Spleen (tissue), 11 donors: ENCODE results near the gene GDE1. TPM values are rescaled to one million over a fixed set of nuclear protein-coding genes. Genes with fewer than 3 reads are reported as not detected.

Source experiments
- DNase-seq: peaks from one replicate; pipeline ENCODE4 v3.0.0-alpha.2; 2020
- H3K27ac ChIP-seq, 8 donors: fragments of 200-600 bp; sonication (generic) in 7 of 8; 1 replicate in 4 of 8; 2 replicates in 4 of 8; pipeline versions ENCODE4 v1.5.0 to v1.8.0; 2016 to 2021; ENCODE audit warnings: inconsistent platforms in 4 of 8, mild to moderate bottlenecking in 4 of 8, moderate library complexity in 1 of 8
- H3K27me3 ChIP-seq, 7 donors: fragments of 200-600 bp; sonication (generic) in 6 of 7; replicated peaks in 1 of 7; 1 replicate in 4 of 7; 2 replicates in 3 of 7; pipeline versions ENCODE4 v1.5.0 to v1.8.0; 2016 to 2021; ENCODE audit warnings: inconsistent platforms in 3 of 7, mild to moderate bottlenecking in 1 of 7
- H3K36me3 ChIP-seq, 6 donors: fragments of 200-600 bp; sonication (generic) in 5 of 6; 1 replicate in 4 of 6; 2 replicates in 2 of 6; pipeline versions ENCODE4 v1.5.0 to v1.8.0; 2016 to 2021; ENCODE audit warnings: inconsistent platforms in 2 of 6
- H3K4me1 ChIP-seq, 6 donors: fragments of 200-600 bp; sonication (generic) in 5 of 6; 1 replicate in 3 of 6; 2 replicates in 3 of 6; pipeline versions ENCODE4 v1.5.0 to v1.8.0; 2016 to 2021; ENCODE audit warnings: inconsistent platforms in 3 of 6
- H3K4me3 ChIP-seq, 8 donors: fragments of 200-600 bp; sonication (generic) in 7 of 8; 1 replicate in 4 of 8; 2 replicates in 4 of 8; pipeline versions ENCODE4 v1.5.0 to v1.8.0; 2016 to 2021; ENCODE audit warnings: inconsistent platforms in 4 of 8, mild to moderate bottlenecking in 4 of 8, moderate library complexity in 2 of 8
- H3K9me3 ChIP-seq, 8 donors: fragments of 200-600 bp; sonication (generic) in 7 of 8; 1 replicate in 4 of 8; 2 replicates in 4 of 8; pipeline versions ENCODE4 v1.5.0 to v1.8.0; 2016 to 2021; ENCODE audit warnings: inconsistent platforms in 4 of 8
- CTCF ChIP-seq, 11 experiments: fragments of 200-600 bp in 7 of 11; fragments of 450-650 bp in 4 of 11; sonication (generic) in 4 of 11; IDR thresholded peaks in 8 of 11; conservative IDR thresholded peaks in 3 of 11; 1 replicate in 7 of 11; 2 replicates in 4 of 11; pipeline versions ENCODE4 v1.4.0 to v1.8.0; 2016 to 2021; ENCODE audit warnings: antibody characterized with exemption in 11 of 11, inconsistent platforms in 4 of 11, mild to moderate bottlenecking in 1 of 11
- POLR2A ChIP-seq, 3 donors: fragments of 450-650 bp; IDR thresholded peaks; one replicate each; pipeline ENCODE4 v1.5.1; 2017; ENCODE audit warnings: antibody characterized with exemption in 3 of 3, mild to moderate bottlenecking in 1 of 3
- POLR2AphosphoS5 ChIP-seq, 3 donors: sonication (generic); formaldehyde crosslinking; IDR thresholded peaks; one replicate each; pipeline ENCODE4 v1.5.1; 2017; ENCODE audit warnings: antibody characterized with exemption in 3 of 3
- WGBS, 5 donors: extraction: QIAGEN DNeasy Blood & Tissue Kit in 3 of 5; methylation state at CpG; one replicate each; pipeline versions ENCODE4 v1.1.5 to v1.1.7; 2013 to 2018; 5-methylcytosine and 5-hydroxymethylcytosine counted together
- intact Hi-C: fragments of 100-400 bp; cut with DNase I; formaldehyde crosslinking; loops from one replicate; pipeline ENCODE4 v1.15.0; 2023; ENCODE audit warnings: low total_unique reads
- polyA plus RNA-seq, 3 donors: library from polyadenylated mRNA; stranded (reverse); fragments of 200-250 nt; gene quantifications; one replicate each; pipeline ENCODE4 v1.2.1, GENCODE V29; 2013
- total RNA-seq, 7 donors: library from RNA; depleted of rRNA in 3 of 7; stranded (reverse); fragments of >200 nt in 3 of 7; fragmentation: NEBNext Ultra II Directional in 4 of 7; extraction: Animal tissue kit (Norgen Biotek cat#: 25700) in 4 of 7; gene quantifications; one replicate each; pipeline versions ENCODE4 v1.1.0 to v1.2.1, GENCODE V29; 2016 to 2021
- donor health status: healthy with polysubstance abuse.
- donor health status: DM: no; HTN: no; CAD: no; lungs with moderate emphysema.
- donor health status: DM: no; HTN: no; CAD: no.
- donor health status: Bipolar disorder and iron deficiency.
- donor health status: healthy.
- donor health status: DM: no; HTN: no; CAD: no.
- donor health status: DM: yes; HTN: yes; CAD: no.

GDE1 gene
- total and polyA plus RNA-seq, 10 donors, result 13.5 to 40.5 (median 28.4) TPM

GRCh38 chr16:19490619-19491018 lies 31.3 kb downstream of the GDE1 start:
- DNase-seq, result no peak
- Histone ChIP-seq H3K27me3 (no peaks in the 10 kb centered on the region), H3K36me3 (no peaks in the 10 kb centered on the region), H3K27ac (no peak overlapping the region), H3K4me3 (no peak overlapping the region), H3K4me1 (peaks cover 5 to 13% (median 6%) of the 10 kb centered on the region in 6 donors), H3K9me3 (no peaks in the 10 kb centered on the region)
- 49 to 86% (median 57%) methylated on average over 1 of the region's 1 CpG for WGBS, 5 donors
- no peak for TF ChIP-seq POLR2A (IDR thresholded peaks at IDR 0.05)
- TF ChIP-seq CTCF (IDR thresholded peaks at IDR 0.05 in 8 of 11, conservative IDR thresholded peaks at IDR 0.05 in 3 of 11), result no peak
- TF ChIP-seq POLR2AphosphoS5 (IDR thresholded peaks at IDR 0.05), result no peak
- intact Hi-C loops, result no loop called here

GRCh38 chr16:19488213-19488640 lies 33.7 kb downstream of the GDE1 start:
- Histone ChIP-seq H3K27me3 (no peaks in the 10 kb centered on the region), H3K4me3 (no peak overlapping the region), H3K9me3 (no peaks in the 10 kb centered on the region), H3K4me1 (peaks cover 0 to 2% (median 0%) of the 10 kb centered on the region in 6 donors), H3K36me3 (no peaks in the 10 kb centered on the region), H3K27ac (no peak overlapping the region)
- 50 to 78% (median 64%) methylated on average over 4 of the region's 4 CpGs for WGBS, 5 donors
- DNase-seq, result no peak
- intact Hi-C loops, result no loop called here
- TF ChIP-seq CTCF (IDR thresholded peaks at IDR 0.05 in 8 of 11, conservative IDR thresholded peaks at IDR 0.05 in 3 of 11), result no peak
- no peak for TF ChIP-seq POLR2AphosphoS5 (IDR thresholded peaks at IDR 0.05)
- TF ChIP-seq POLR2A (IDR thresholded peaks at IDR 0.05), result no peak

- no peak for DNase-seq
- H3K27ac ChIP-seq, result no peak overlapping the region
- H3K36me3 ChIP-seq, result no peaks in the 10 kb centered on the region
- intact Hi-C loops, result no loop called here
- no peak overlapping the region for H3K4me3 ChIP-seq
- no peaks in the 10 kb centered on the region for H3K4me1 ChIP-seq
- H3K27me3 ChIP-seq, result no peaks in the 10 kb centered on the region
- no peaks in the 10 kb centered on the region for H3K9me3 ChIP-seq
- 82 to 92% (median 91%) methylated on average over 10 of the region's 10 CpGs for WGBS, 5 donors
- TF ChIP-seq POLR2A (IDR thresholded peaks at IDR 0.05), result no peak
- no peak for TF ChIP-seq CTCF (IDR thresholded peaks at IDR 0.05 in 8 of 11, conservative IDR thresholded peaks at IDR 0.05 in 3 of 11)
- no peak for TF ChIP-seq POLR2AphosphoS5 (IDR thresholded peaks at IDR 0.05)
Observed at GRCh38 chr16:19486750-19487325, 35.1 kb downstream of the GDE1 start.

GRCh38 chr16:19486051-19486450 lies 35.8 kb downstream of the GDE1 start:
- Histone ChIP-seq H3K4me1 (no peaks in the 10 kb centered on the region), H3K36me3 (no peaks in the 10 kb centered on the region), H3K27me3 (no peaks in the 10 kb centered on the region), H3K9me3 (no peaks in the 10 kb centered on the region), H3K4me3 (no peak overlapping the region), H3K27ac (no peak overlapping the region)
- TF ChIP-seq CTCF (IDR thresholded peaks at IDR 0.05 in 8 of 11, conservative IDR thresholded peaks at IDR 0.05 in 3 of 11), result no peak
- no peak for TF ChIP-seq POLR2A (IDR thresholded peaks at IDR 0.05)
- TF ChIP-seq POLR2AphosphoS5 (IDR thresholded peaks at IDR 0.05), result no peak
- intact Hi-C loops, result no loop called here
- 73 to 89% (median 83%) methylated on average over 4 of the region's 4 CpGs for WGBS, 5 donors
- DNase-seq, result no peak
